ENCODE measurements around the gene CDCA8. TPM values are rescaled to one million over a fixed set of nuclear protein-coding genes. Genes with fewer than 3 reads are reported as not detected.

The CDCA8 gene
- total and polyA plus RNA-seq, 9 of the 15 experiments (the other 6 are each of a cell fraction or from before 2014, with no cell fraction given) = 26.4 to 148 (median 81.8) TPM

GRCh38 chr1:37682334-37682987, 9.9 kb upstream of the CDCA8 start:
- Histone ChIP-seq H3K27me3 (ENCODE audit: control insufficient read depth in 2 of 2, insufficient read depth in 2 of 2, low read length in 2 of 2) (peaks cover 4 to 5% of the 10 kb centered on the region in 2 experiments; a peak in 3 of 5 replicates), H3K9ac (ENCODE audit: insufficient read depth in 1 of 2, low read depth in 2 of 2, low read length in 2 of 2) (no peak overlapping the region), H3K4me2 (ENCODE audit: insufficient read depth, low read length) (no peak overlapping the region), H3K4me1 (replicated peaks in 1 of 2; ENCODE audit: control insufficient read depth in 2 of 2, insufficient read depth in 2 of 2, low read length in 2 of 2) (no peaks in the 10 kb centered on the region), H3K79me2 (ENCODE audit: control insufficient read depth, insufficient read depth, low read length) (no peaks in the 10 kb centered on the region), H3K36me3 (ENCODE audit: control insufficient read depth, insufficient read depth, low read length) (peaks cover 64% of the 10 kb centered on the region), H3K9me3 (replicated peaks; ENCODE audit: control insufficient read depth, insufficient read depth, low read depth, low read length) (no peaks in the 10 kb centered on the region), H2AFZ (ENCODE audit: low read depth, low read length) (no peak overlapping the region), H3K27ac (ENCODE audit: extremely low read depth, low read depth, low read length) (no peak overlapping the region), H4K20me1 (replicated peaks; ENCODE audit: control insufficient read depth, insufficient read depth, low read length) (peaks cover 7% of the 10 kb centered on the region; the same call in 1 of the 2 replicates), H3K4me3 (no peak overlapping the region), H3K9me1 (ENCODE audit: control insufficient read depth, insufficient read depth, low read length) (no peaks in the 10 kb centered on the region)
- in situ Hi-C loops (cut with MboI) = loop anchor here (5.0 kb wide), 2 partner anchors 75 to 225 kb away; no protein-coding TSS in a partner anchor
- 78% methylated on average over 5 of the region's 5 CpGs for WGBS (ENCODE audit: insufficient coverage, low coverage, missing lambda C conversion rate)
- FAIRE-seq (peak; percentile 90), DNase-seq (ENCODE audit: extremely low read depth in 1 of 4, low spot score in 3 of 4) (peak; percentile 68 to 80 (median 69)), ATAC-seq (peak; percentile 88)
- TSS peak; percentile 21 for BruUV-seq (replicated peaks)
- CTCF ChIA-PET (ENCODE audit: low intra/inter-chr PET ratio) = interaction anchor here (0.5 to 4.1 kb wide), 11 partner anchors 8 to 1196 kb away, joined by 3 to 53 read pairs (median 3); a partner anchor contains a TSS
- POLR2A ChIA-PET = interaction anchor here (0.6 to 1.6 kb wide), 5 partner anchors 16 to 371 kb away, joined by 3 to 4 read pairs (median 3); no protein-coding TSS in a partner anchor
- intact Hi-C loops (cut with micrococcal nuclease) = loop anchor here (1.0 to 5.0 kb wide), 3 partner anchors 80 to 228 kb away; no protein-coding TSS in a partner anchor
- TF ChIP-seq FOXK2 (conservative IDR thresholded peaks at IDR 0.05 in 1 of 2, IDR thresholded peaks at IDR 0.05 in 1 of 2; ENCODE audit: low read depth in 2 of 2) (peak in 1 of 2 experiments; percentile 48; a peak in 1 of 4 replicates), REST (IDR thresholded peaks at IDR 0.05; ENCODE audit: borderline replicate concordance) (peak; percentile 76; the same call in 1 of the 2 replicates), REST (CRISPR knock-in tag; IDR thresholded peaks at IDR 0.05; ENCODE audit: low read depth) (no peak), MEF2D (tag; conservative IDR thresholded peaks at IDR 0.05; ENCODE audit: low read depth) (no peak), ZNF79 (CRISPR knock-in tag; IDR thresholded peaks at IDR 0.05; ENCODE audit: low read depth) (no peak), CREBBP (IDR thresholded peaks at IDR 0.05; ENCODE audit: low read depth, low read length) (no peak), ZFP36 (IDR thresholded peaks at IDR 0.05; ENCODE audit: low read depth, low read length, partially characterized antibody) (no peak), NUFIP1 (IDR thresholded peaks at IDR 0.05; ENCODE audit: partially characterized antibody) (no peak), FOXJ2 (tag; IDR thresholded peaks at IDR 0.05) (no peak), KLF16 (IDR thresholded peaks at IDR 0.05) (0 out of 2 replicates have a peak, but pooled peaks have one; percentile 20)
- TF ChIP-seq, protein P1, sequence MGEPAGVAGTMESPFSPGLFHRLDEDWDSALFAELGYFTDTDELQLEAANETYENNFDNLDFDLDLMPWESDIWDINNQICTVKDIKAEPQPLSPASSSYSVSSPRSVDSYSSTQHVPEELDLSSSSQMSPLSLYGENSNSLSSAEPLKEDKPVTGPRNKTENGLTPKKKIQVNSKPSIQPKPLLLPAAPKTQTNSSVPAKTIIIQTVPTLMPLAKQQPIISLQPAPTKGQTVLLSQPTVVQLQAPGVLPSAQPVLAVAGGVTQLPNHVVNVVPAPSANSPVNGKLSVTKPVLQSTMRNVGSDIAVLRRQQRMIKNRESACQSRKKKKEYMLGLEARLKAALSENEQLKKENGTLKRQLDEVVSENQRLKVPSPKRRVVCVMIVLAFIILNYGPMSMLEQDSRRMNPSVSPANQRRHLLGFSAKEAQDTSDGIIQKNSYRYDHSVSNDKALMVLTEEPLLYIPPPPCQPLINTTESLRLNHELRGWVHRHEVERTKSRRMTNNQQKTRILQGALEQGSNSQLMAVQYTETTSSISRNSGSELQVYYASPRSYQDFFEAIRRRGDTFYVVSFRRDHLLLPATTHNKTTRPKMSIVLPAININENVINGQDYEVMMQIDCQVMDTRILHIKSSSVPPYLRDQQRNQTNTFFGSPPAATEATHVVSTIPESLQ (CRISPR knock-in tag; IDR thresholded peaks at IDR 0.05) = no peak

Data from K562 (cell line).